ENCODE data around the gene SPDYE2. TPM values are rescaled to one million over a fixed set of nuclear protein-coding genes. Genes with fewer than 3 reads are reported as not detected.
A peak's percentile ranks its signal among the peaks of the same experiment; 100 is the strongest.
"Not testable (repeated sequence)": the region's sequence is repeated elsewhere in the genome, so short reads cannot be mapped to it uniquely, and the experiment has no call there.

The SPDYE2 gene, protein sequence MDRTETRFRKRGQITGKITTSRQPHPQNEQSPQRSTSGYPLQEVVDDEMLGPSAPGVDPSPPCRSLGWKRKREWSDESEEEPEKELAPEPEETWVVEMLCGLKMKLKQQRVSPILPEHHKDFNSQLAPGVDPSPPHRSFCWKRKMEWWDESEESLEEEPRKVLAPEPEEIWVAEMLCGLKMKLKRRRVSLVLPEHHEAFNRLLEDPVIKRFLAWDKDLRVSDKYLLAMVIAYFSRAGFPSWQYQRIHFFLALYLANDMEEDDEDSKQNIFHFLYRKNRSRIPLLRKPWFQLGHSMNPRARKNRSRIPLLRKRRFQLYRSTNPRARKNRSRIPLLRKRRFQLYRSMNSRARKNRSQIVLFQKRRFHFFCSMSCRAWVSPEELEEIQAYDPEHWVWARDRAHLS
- total RNA-seq: under 1 TPM in 1 of 2 donors, not detected in 1; 0.08 TPM
- 1 to 10 TPM in 1 of 2 donors, not detected in 1; 2.6 TPM for polyA plus RNA-seq

DNA sequence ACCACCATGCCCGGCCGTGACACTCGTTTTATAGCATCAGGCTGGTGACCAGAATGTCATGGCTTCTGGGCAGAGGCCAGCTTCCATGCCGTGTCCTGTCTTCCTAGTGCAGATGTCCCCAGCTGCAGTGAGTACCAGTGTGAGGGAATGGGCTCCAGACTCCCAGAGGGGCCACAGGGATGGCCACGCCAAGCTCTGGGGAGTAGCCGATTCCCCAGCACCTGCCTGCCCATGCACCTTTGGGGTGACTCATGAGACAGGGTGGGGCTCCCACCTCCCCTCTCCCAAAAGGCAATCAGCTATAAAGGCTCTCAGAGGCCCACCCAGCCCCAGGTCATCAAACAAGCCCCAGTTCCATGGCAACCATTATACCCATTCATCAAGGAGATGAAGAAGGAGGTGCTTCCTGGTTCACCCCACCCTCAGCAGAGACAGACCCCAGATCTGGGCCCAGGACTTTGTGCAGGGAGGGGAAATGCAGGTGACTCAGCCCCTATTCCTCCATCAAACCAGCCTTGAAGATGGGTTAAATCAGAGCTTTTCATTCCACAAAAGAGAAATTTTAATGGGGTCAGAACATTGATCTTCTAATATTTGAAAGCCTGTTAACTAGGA lies at the start of gene SPDYE2:
SPDYE2 (plus strand) TSS at position 419 of the 615 bp plus-strand sequence. CDS start 2,030 bp downstream, outside the sequence.
- H3K4me3 ChIP-seq (ENCODE audit: low read depth in 1 of 3, low read length in 3 of 3); DNase-seq (ENCODE audit: low spot score); H3K9ac ChIP-seq (ENCODE audit: low read depth in 1 of 2, low read length in 2 of 2); H3K27me3 ChIP-seq (ENCODE audit: control insufficient read depth in 4 of 4, insufficient read depth in 4 of 4, low read length in 3 of 4); H3K9me3 ChIP-seq (ENCODE audit: control insufficient read depth in 4 of 4, low read length in 3 of 4); H3K4me1 ChIP-seq (ENCODE audit: control insufficient read depth in 4 of 4, insufficient read depth in 4 of 4, low read length in 3 of 4); H3K27ac ChIP-seq (ENCODE audit: low read depth in 1 of 2, low read length in 2 of 2); H3K36me3 ChIP-seq (ENCODE audit: control insufficient read depth in 4 of 4, insufficient read depth in 3 of 4, low read depth in 1 of 4, low read length in 3 of 4): not testable (repeated sequence)
- no CpG with 5 or more reads among the region's 6 CpGs for WGBS

DNA sequence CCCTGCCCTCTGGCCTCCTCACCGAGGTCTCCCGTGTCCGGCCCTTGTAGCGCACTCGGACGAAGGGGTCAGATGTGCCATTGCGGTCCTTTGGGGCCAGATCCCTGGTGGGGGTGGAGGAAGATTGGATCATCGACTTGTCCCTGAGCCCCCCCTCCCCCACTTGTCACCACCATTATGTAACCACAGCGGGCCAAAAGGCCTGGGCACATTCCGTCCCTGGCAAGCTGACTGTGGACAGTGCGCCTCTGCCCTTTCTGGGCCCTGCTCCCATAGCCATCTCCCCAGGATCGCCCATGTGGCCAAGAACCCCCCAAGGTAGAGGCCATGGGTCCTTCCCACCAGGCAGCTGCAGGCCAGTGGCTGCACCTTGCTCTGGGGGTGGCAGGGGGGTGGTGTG lies 47.9 kb upstream of the SPDYE2 start:
- not testable (repeated sequence) for H3K9ac ChIP-seq (ENCODE audit: low read depth in 1 of 2, low read length in 2 of 2); H3K4me3 ChIP-seq (ENCODE audit: low read depth in 1 of 3, low read length in 3 of 3); DNase-seq (ENCODE audit: low spot score); H3K9me3 ChIP-seq (ENCODE audit: control insufficient read depth in 4 of 4, low read length in 3 of 4); H3K36me3 ChIP-seq (ENCODE audit: control insufficient read depth in 4 of 4, insufficient read depth in 3 of 4, low read depth in 1 of 4, low read length in 3 of 4); H3K27ac ChIP-seq (ENCODE audit: low read depth in 1 of 2, low read length in 2 of 2); H3K4me1 ChIP-seq (ENCODE audit: control insufficient read depth in 4 of 4, insufficient read depth in 4 of 4, low read length in 3 of 4); H3K27me3 ChIP-seq (ENCODE audit: control insufficient read depth in 4 of 4, insufficient read depth in 4 of 4, low read length in 3 of 4)
- WGBS: no CpG with 5 or more reads among the region's 12 CpGs

DNA sequence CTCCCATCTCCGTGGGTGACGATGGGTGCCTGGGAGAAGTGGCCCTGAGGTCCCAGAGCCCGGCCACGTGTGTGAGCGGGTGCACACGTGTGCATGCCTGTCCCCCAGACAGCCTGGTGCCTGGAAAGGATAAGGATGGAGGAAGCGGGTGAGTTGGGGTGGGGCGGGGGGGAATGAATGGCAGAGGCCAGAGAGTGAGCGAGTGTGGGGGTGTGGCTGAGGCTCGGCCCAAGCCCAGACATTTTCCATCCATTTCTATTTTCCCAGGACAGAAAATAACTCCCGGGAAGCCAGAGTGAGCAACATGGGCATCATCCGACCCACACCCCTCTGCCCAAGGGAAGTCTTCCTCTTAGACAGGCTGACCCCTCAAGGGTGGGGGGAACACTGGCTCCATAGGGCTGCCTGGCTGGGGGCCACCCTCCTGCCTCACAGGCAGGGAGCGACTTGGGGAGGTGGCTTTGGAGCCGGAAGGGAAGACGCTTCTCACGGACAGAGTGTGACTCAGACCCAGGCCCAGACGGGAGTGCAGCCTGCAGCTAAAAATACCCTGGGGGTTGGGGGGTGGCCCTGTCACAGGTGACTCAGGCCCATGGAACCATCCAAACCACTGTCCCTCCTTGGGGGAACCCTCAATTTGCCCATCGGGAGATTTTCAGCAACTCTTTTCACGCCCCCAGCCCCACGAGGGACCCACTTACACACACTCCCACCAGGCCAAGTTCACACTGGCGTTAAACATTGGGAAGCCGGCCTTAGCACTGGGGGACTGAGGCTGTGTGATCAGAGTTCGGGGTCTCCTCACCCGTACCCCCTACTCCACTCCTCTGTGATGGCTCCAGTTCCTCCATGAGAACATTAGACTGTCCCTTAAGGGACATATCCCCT lies 45.5 kb upstream of the SPDYE2 start:
- H3K4me3 ChIP-seq (ENCODE audit: low read depth in 1 of 3, low read length in 3 of 3); H3K9me3 ChIP-seq (ENCODE audit: control insufficient read depth in 4 of 4, low read length in 3 of 4); H3K27me3 ChIP-seq (ENCODE audit: control insufficient read depth in 4 of 4, insufficient read depth in 4 of 4, low read length in 3 of 4); H3K4me1 ChIP-seq (ENCODE audit: control insufficient read depth in 4 of 4, insufficient read depth in 4 of 4, low read length in 3 of 4); DNase-seq (ENCODE audit: low spot score); H3K9ac ChIP-seq (ENCODE audit: low read depth in 1 of 2, low read length in 2 of 2); H3K27ac ChIP-seq (ENCODE audit: low read depth in 1 of 2, low read length in 2 of 2); H3K36me3 ChIP-seq (ENCODE audit: control insufficient read depth in 4 of 4, insufficient read depth in 3 of 4, low read depth in 1 of 4, low read length in 3 of 4): not testable (repeated sequence)
- WGBS: 88% methylated on average over 5 of the region's 24 CpGs

DNA sequence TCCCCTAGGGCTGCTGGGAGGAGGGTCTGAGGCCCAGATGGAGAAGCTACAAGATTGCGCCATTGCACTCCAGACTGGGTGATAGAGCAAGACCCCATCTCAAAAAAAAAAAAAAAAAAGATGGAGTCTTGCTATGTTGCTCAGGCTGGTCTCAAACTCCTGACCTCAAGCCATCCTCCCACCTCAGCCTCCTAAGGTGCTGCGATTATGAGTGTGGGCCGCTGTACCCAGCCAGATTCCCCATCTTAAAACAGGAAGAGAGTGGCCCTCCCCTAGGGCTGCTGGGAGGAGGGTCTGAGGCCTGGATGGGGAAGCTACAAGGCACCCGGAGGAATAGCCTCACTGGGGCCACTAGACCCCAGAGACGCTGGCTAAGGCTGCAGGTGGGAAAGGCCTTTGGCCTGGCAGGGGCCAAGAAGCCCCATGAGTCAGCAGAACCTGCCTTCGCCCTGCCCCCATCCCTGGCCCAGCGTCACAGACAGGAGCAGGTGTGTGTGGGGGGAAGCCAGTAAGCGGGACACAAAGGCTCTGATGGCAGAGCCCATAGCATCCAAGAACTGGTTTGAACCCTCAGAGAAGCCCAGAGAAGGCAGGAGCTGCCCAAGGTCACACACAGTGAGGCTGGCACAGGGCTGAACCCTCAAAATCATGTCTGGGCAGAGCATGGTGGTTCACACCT lies 43.5 kb upstream of the SPDYE2 start:
- not testable (repeated sequence) for H3K27me3 ChIP-seq (ENCODE audit: control insufficient read depth in 4 of 4, insufficient read depth in 4 of 4, low read length in 3 of 4); H3K36me3 ChIP-seq (ENCODE audit: control insufficient read depth in 4 of 4, insufficient read depth in 3 of 4, low read depth in 1 of 4, low read length in 3 of 4); H3K9me3 ChIP-seq (ENCODE audit: control insufficient read depth in 4 of 4, low read length in 3 of 4); H3K4me1 ChIP-seq (ENCODE audit: control insufficient read depth in 4 of 4, insufficient read depth in 4 of 4, low read length in 3 of 4); H3K9ac ChIP-seq (ENCODE audit: low read depth in 1 of 2, low read length in 2 of 2); DNase-seq (ENCODE audit: low spot score); H3K4me3 ChIP-seq (ENCODE audit: low read depth in 1 of 3, low read length in 3 of 3); H3K27ac ChIP-seq (ENCODE audit: low read depth in 1 of 2, low read length in 2 of 2)
- WGBS: 84% methylated on average over 2 of the region's 8 CpGs

DNA sequence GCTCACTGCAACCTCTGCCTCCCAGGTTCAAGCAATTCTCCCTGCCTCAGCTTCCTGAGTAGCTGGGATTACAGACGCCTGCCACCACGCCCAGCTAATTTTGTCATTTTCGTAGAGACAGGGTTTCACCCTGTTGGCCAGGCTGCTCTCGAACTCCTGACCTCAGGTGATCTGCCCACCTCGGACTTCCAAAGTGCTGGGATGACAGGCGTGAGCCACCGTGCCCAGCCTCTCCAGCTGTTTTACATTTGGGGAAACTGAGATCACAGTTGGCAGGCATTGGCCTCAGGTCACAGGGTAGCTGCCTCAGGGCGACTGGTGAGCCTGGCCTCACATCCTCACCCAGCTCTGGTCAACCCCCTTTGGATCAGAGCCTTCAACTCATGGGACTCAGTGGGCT lies 40.5 kb upstream of the SPDYE2 start:
- H3K4me1 ChIP-seq (ENCODE audit: control insufficient read depth in 4 of 4, insufficient read depth in 4 of 4, low read length in 3 of 4); H3K9me3 ChIP-seq (ENCODE audit: control insufficient read depth in 4 of 4, low read length in 3 of 4); H3K9ac ChIP-seq (ENCODE audit: low read depth in 1 of 2, low read length in 2 of 2); DNase-seq (ENCODE audit: low spot score); H3K27me3 ChIP-seq (ENCODE audit: control insufficient read depth in 4 of 4, insufficient read depth in 4 of 4, low read length in 3 of 4); H3K36me3 ChIP-seq (ENCODE audit: control insufficient read depth in 4 of 4, insufficient read depth in 3 of 4, low read depth in 1 of 4, low read length in 3 of 4); H3K4me3 ChIP-seq (ENCODE audit: low read depth in 1 of 3, low read length in 3 of 3); H3K27ac ChIP-seq (ENCODE audit: low read depth in 1 of 2, low read length in 2 of 2): not testable (repeated sequence)
- 74% methylated on average over 4 of the region's 8 CpGs for WGBS

DNA sequence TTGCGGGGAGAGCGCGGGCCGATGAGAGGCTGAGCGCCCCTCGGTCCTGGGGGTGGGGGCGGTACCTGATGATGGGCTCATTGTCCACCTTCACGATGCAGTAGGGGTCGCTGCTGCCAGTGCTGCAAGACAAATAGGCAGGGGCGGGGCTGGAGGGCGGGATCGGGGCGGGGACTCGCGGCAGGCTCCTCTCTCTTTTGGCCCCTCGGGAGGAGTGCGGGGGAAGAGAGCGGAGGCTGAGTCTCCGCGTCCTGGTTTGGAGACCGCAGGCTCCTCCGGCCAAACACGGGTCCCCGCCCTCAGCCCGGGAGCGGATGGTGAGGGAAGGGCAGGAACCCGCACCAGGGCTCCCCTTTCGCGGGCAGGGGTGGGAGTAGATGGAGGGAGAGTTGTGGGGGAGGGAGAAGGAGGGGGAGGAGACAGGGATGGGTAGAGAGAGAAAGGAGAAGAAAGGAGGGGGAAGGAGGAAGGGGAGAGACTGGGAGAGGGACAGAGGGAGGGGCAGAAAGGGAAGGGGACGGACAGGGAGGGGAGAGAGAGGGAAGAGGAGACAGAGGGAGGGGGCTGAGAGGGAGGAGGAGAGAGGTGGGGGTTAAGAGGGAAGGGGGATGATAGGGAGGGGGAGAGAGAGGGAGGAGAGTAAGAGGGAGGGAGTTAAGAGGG lies 39.0 kb upstream of the SPDYE2 start:
- not testable (repeated sequence) for H3K27ac ChIP-seq (ENCODE audit: low read depth in 1 of 2, low read length in 2 of 2); H3K4me1 ChIP-seq (ENCODE audit: control insufficient read depth in 4 of 4, insufficient read depth in 4 of 4, low read length in 3 of 4); H3K4me3 ChIP-seq (ENCODE audit: low read depth in 1 of 3, low read length in 3 of 3); H3K36me3 ChIP-seq (ENCODE audit: control insufficient read depth in 4 of 4, insufficient read depth in 3 of 4, low read depth in 1 of 4, low read length in 3 of 4); H3K27me3 ChIP-seq (ENCODE audit: control insufficient read depth in 4 of 4, insufficient read depth in 4 of 4, low read length in 3 of 4); DNase-seq (ENCODE audit: low spot score); H3K9ac ChIP-seq (ENCODE audit: low read depth in 1 of 2, low read length in 2 of 2); H3K9me3 ChIP-seq (ENCODE audit: control insufficient read depth in 4 of 4, low read length in 3 of 4)
- no CpG with 5 or more reads among the region's 30 CpGs for WGBS

DNA sequence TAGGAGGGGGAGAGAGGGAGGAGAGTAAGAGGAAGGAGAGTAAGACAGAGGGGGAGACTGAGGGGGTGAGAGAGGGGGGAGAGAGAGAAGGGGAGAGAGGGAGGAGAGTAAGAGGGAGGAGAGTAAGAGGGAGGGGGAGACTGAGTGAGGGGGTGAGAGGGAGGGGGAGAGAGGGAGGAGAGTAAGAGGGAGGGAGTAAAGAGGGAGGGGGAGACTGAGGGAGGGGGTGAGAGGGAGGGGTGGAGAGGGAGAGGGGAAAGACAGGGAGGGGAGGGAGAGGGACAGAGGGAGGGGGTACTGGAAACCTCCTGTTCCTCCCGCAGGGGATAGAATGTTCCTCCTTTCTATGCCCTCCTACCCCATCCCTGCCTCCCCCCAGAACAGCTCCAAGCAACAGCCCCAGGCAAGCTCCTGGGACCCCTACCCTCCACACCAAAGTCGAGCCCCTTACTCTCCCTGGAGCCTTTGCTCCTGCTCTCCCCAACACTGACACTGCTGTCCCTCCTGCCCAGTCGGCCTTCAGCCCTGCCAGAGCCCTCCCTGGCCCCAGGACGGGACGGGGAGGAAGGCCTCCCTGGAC lies 38.3 kb upstream of the SPDYE2 start:
- H3K9ac ChIP-seq (ENCODE audit: low read depth in 1 of 2, low read length in 2 of 2); H3K4me1 ChIP-seq (ENCODE audit: control insufficient read depth in 4 of 4, insufficient read depth in 4 of 4, low read length in 3 of 4); H3K9me3 ChIP-seq (ENCODE audit: control insufficient read depth in 4 of 4, low read length in 3 of 4); H3K27ac ChIP-seq (ENCODE audit: low read depth in 1 of 2, low read length in 2 of 2); H3K4me3 ChIP-seq (ENCODE audit: low read depth in 1 of 3, low read length in 3 of 3); H3K27me3 ChIP-seq (ENCODE audit: control insufficient read depth in 4 of 4, insufficient read depth in 4 of 4, low read length in 3 of 4); H3K36me3 ChIP-seq (ENCODE audit: control insufficient read depth in 4 of 4, insufficient read depth in 3 of 4, low read depth in 1 of 4, low read length in 3 of 4): not testable (repeated sequence)
- WGBS: 45% methylated on average over 2 of the region's 5 CpGs
- DNase-seq (ENCODE audit: low spot score): peak; percentile 46
